ENCODE measurements around the gene NPPB. TPM values are rescaled to one million over a fixed set of nuclear protein-coding genes. Genes with fewer than 3 reads are reported as not detected.

The NPPB gene
- total RNA-seq, 1 experiment from 2014 or later, result 43.4 TPM

DNA sequence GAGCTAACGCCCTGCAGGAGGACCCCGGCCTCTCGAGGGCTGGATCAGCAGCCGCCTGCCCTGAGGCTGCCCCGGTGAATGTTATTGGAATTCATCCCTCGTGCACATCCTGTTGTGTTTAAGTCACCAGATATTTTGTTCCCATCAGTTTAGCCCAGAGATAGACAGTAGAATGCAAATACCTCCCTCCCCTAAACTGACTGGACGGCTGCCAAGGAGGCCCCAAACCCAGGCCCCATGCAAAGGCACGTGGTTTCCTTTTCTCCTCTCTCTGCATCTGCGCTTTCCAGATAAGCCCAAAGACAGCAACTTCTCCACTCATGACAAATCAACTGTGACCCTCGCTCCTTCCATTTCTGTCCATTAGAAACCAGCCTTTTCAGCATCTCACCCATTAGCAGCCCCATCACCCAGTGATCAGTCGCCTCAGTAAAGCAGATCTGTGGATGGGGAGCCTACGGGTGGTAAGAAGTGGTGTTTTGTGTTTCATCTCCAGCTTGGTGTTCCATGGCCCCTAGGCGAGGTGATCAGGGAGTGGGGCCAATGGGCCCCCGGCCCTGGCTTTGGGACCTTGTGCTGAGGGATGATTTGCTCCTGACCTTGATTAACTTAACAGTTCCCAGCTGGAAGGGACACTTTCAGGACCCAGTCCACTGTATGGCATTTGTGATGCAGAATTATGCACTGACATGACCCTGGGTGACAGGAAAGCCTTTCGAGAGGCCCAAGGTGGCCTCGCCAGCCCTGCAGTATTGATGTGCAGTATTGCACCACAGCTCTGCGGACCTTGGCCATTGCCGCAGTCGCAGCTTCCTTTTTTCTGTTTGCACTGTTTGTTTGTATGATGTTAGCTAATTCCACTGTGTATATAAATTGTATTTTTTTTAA, 16.3 kb downstream of the NPPB start:
- Histone ChIP-seq H3K4me3 (ENCODE audit: low read depth, low read length) (no peak overlapping the region), H3K4me1 (no peaks in the 10 kb centered on the region), H3K36me3 (ENCODE audit: control insufficient read depth, insufficient read depth, low read length) (peaks cover 14% of the 10 kb centered on the region), H3K27me3 (replicated peaks; ENCODE audit: control insufficient read depth, insufficient read depth, low read length) (no peaks in the 10 kb centered on the region), H3K9me3 (no peaks in the 10 kb centered on the region)
- no peaks in the 10 kb centered on the region for H3K27me3 Mint-ChIP-seq (ENCODE audit: insufficient read depth, unreplicated experiment)
- TF ChIP-seq, protein P1, sequence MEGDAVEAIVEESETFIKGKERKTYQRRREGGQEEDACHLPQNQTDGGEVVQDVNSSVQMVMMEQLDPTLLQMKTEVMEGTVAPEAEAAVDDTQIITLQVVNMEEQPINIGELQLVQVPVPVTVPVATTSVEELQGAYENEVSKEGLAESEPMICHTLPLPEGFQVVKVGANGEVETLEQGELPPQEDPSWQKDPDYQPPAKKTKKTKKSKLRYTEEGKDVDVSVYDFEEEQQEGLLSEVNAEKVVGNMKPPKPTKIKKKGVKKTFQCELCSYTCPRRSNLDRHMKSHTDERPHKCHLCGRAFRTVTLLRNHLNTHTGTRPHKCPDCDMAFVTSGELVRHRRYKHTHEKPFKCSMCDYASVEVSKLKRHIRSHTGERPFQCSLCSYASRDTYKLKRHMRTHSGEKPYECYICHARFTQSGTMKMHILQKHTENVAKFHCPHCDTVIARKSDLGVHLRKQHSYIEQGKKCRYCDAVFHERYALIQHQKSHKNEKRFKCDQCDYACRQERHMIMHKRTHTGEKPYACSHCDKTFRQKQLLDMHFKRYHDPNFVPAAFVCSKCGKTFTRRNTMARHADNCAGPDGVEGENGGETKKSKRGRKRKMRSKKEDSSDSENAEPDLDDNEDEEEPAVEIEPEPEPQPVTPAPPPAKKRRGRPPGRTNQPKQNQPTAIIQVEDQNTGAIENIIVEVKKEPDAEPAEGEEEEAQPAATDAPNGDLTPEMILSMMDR (IDR thresholded peaks at IDR 0.05; ENCODE audit: insufficient read depth in 1 of 2, low read depth in 1 of 2, low read length in 1 of 2, severe bottlenecking in 1 of 2, unreplicated experiment in 1 of 2), result no peak
- peaks cover 47% of the 10 kb centered on the region for H3K36me3 Mint-ChIP-seq (ENCODE audit: insufficient read depth, unreplicated experiment)
- CTCF ChIA-PET, result no interaction called here
- H3K27ac Mint-ChIP-seq (ENCODE audit: unreplicated experiment), result no peak overlapping the region
- no peaks in the 10 kb centered on the region for H3K4me1 Mint-ChIP-seq (ENCODE audit: low read depth, unreplicated experiment)
- no peak for DNase-seq
- H3K9me3 Mint-ChIP-seq (ENCODE audit: unreplicated experiment), result no peaks in the 10 kb centered on the region
- BruUV-seq (replicated peaks), result TSS peak; percentile 11
- no peak overlapping the region for H3K4me3 Mint-ChIP-seq (ENCODE audit: unreplicated experiment)
- POLR2A ChIA-PET, result no interaction called here
- intact Hi-C loops (cut with micrococcal nuclease; ENCODE audit: unreplicated experiment), result no loop called here

GRCh38 chr1:11841245-11842153, 17.2 kb downstream of the NPPB start:
- CTCF ChIA-PET, result no interaction called here
- no peaks in the 10 kb centered on the region for H3K4me1 ChIP-seq
- Mint-ChIP-seq H3K9me3 (ENCODE audit: unreplicated experiment) (no peaks in the 10 kb centered on the region), H3K4me1 (ENCODE audit: low read depth, unreplicated experiment) (no peaks in the 10 kb centered on the region), H3K27me3 (ENCODE audit: insufficient read depth, unreplicated experiment) (no peaks in the 10 kb centered on the region), H3K27ac (ENCODE audit: unreplicated experiment) (no peak overlapping the region), H3K36me3 (ENCODE audit: insufficient read depth, unreplicated experiment) (peaks cover 52% of the 10 kb centered on the region), H3K4me3 (ENCODE audit: unreplicated experiment) (no peak overlapping the region)
- TF ChIP-seq, protein P1 (IDR thresholded peaks at IDR 0.05; ENCODE audit: insufficient read depth in 1 of 2, low read depth in 1 of 2, low read length in 1 of 2, severe bottlenecking in 1 of 2, unreplicated experiment in 1 of 2), result no peak
- no peak overlapping the region for H3K4me3 ChIP-seq (ENCODE audit: low read depth, low read length)
- H3K36me3 ChIP-seq (ENCODE audit: control insufficient read depth, insufficient read depth, low read length), result peaks cover 14% of the 10 kb centered on the region
- H3K27me3 ChIP-seq (replicated peaks; ENCODE audit: control insufficient read depth, insufficient read depth, low read length), result no peaks in the 10 kb centered on the region
- no TSS peak for BruUV-seq (replicated peaks)
- POLR2A ChIA-PET, result no interaction called here
- DNase-seq, result no peak
- no peaks in the 10 kb centered on the region for H3K9me3 ChIP-seq
- intact Hi-C loops (cut with micrococcal nuclease; ENCODE audit: unreplicated experiment), result no loop called here

Data from Caco-2 (cell line).